ENCODE results near the gene KLHL26.

Gene KLHL26

DNA sequence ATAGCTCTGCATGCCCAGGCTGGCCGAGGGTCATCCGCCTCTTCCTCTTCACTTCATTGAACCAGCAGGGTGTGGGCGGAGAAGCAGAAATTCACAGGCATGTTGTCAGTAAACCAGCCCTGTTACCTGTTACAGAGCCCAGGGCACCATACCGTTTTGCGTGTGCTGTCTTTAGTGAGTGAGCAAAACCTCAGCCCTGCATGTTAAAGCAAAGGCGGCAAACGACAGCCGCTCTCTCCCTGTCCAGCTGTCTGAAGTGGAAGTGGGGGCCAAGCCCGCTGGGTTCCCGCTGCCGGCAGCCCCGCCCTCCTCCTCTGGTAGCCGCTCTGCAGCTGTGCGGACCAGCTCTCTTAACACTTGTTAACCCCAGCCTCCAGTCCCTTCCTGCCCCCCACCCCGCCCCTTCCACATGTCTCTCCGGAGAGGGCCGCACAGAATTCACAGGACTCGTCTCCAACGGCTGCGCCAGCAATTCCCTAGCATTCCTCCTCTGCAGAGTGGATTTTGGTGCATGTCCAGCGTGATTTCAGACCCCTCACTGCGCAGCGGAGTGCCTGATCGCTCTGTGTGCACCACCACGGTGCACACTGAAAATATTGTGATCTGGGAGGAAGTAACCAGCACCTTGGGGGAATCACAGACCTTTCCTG is 12.7 kb downstream of the KLHL26 start:
- DNase-seq, result no peak

DNA sequence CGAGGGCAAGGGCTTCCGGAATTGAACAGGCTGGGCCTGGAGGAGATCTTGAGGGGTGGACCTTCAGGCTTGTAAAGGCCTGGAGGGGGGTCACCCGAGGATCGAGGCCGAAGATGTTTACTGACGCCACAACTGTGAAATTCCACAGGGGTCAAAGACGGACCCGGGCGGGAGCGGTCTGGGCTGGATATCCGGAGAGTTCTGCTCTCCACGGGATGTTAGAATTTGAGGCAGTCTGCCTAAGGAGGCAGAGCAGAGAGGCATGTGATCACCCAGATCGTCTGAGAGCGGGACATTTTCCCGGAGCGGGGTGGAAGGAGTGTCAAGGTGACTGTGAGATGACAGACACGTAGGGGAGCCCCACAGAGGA is 13.2 kb downstream of the KLHL26 start:
- DNase-seq, result no peak

DNA sequence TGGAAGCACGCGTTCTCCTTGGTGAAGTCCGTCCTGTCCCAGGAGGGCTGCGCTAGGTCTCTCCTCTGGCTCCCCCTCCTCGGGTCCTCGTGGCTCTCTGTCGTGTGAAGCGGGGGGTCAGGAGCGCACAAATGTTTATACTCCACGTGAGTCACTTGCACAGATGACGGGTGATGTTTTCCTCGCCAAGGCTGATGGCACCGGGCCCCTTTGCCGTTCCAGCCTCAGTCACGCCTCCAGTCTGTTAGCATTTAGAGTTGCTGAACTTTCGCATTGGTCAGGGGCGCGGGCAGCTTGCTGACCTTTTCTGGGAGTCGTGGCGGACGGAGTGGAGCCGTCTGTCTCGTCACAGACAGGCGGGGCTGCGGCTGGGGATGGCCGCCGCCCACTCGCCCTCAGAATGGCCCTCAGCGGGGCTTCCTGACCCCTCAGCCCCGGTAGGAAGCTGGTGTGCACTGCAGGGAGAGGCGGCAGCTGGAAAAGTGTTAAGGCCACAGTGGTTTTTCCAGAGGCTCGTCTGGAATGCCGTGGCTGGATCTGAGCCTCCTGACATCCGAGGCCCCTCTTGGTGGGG is 13.7 kb downstream of the KLHL26 start:
- no peak for DNase-seq

DNA sequence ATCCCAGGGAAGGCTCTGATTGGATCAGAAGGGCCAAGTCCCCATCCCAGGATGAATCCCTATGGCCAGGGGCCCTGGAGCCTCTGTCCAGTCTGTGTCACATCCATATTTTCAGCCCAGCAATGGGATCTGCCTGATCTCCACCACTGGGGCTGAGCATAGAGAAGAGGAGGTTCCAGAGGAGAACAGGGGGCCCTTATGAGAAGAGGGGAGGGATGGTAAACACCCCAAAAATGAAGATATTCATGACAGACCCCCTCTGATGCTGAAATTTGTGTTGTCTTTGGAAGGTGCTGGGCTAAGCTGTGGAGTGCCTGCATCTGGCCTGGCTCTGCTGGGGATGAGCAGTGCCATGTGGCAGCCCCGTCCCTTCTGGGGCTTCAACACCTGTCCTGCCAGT is 14.5 kb downstream of the KLHL26 start:
- no peak for DNase-seq

DNA sequence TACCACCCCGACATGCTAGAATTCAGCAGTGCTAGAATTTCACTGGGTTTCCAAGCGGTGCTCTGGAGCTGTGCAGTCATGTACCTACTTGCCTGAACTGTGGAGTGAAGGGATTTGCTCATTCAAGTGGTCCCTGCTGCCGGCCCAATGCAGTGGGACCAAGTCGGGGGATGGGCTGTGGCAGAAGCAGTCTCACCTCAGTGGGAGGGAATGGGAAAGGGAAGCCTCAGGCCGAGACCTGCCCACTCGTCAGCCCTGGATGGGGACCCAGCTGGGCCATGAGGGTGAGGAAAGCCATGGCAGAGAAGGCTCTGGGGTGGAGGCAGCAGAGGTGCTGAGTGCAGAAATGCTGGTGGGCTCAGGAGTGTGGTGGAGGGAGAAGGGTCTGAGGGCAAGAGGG is 14.9 kb downstream of the KLHL26 start:
- DNase-seq, result no peak

DNA sequence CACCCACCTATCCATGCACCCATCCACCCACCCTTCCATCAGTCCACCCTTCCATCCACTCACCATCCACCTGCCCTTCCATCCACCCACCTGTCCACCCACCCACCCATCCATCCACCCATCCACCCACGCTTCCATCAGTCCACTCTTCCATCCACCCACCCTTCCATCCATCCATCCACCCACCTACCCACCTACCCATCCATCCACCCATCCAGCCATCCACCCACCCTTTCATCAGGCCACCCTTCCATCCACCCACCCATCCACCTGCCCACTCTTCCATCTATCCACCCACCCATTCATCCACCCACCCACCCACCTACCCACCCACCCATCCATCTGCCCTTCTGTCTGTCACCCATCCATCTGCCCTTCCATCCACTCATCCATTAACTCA is 17.0 kb downstream of the KLHL26 start:
- DNase-seq, result no peak

DNA sequence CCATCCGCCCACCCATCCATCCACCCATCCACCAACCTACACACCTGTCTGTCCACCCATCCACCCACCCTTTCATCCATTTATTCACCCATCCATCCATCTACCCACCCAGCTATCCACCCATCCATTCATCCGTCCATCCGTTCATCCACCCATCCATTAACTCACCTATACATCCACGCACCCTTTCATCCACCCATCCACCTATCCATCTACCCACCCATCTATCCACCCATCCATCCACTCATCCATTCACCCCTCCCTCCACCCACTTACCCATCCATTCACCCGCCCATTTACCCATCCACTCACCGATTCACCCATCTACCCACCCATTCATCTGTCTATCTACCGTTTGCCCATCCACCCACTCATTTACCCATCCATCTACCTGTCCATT is 17.6 kb downstream of the KLHL26 start:
- no peak for DNase-seq

DNA sequence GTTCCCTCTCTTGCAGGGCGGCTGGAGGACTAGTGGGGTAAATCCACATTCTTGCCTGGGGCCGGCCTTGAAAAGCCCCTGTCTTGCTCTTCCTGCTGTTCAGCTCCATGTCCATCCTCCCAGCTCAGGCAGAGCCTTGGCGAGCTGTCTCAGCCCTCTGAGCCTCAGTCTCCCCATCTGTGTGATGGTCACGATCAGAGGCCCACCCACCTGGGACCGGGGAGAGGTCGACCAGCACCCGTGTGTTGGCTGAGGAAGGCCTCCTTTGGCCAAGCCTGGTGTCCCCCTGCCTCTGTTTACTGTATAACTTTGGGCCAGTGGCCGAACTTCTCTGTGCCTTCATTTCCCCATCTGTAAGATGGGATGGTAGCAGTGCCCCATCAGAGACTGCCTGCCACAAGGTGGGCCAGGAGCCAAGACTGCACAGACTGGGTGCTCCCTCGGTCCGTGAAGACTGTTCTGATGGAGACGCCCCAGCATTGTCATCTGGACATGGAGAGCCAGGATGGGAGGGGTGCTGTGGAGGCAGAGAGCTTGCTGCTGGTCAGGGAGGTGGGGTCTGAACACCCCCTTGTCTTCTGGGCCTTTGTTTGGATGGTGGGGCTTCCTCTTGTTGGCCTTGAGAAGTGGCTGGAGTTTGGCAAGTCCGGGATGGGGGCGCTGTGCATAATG is 18.5 kb downstream of the KLHL26 start:
- no peak for DNase-seq

DNA sequence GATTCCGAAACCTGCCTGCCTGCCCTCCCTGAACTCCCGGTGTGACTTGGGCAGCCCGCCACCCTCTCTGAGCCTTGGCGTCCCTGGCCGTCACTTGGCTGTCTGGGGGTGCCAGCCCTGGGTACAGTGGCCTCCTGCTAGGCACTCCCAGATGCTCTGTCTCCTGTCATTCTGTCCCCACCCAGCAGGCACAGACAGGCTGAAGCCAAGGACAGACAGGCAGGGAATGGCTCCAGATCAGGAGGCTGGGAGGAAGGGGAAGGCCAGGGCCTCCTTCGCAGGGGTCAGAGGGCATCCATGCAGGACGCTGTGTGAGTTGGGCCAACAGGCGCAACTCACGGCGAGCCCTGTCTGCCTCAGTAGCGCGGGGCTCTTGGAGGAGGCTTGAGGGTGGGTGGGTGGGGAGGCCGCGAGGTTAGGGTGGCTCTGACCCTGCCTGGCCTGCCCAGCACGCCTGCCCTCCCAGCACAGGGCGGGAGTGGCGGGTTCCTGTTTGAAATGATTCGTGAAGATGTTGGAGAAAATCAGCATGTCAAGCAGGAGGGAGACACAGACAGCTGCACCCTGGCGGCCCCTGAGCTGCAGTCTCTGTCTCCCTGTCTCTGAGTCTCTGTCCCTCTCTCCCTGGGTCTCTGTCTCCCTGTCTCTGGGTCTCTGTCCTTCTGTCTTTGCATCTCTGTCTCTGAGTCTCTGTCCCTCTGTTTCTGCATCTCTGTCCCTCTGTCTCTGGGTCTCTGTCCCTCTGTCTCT is 19.7 kb downstream of the KLHL26 start:
- no peak for DNase-seq

DNA sequence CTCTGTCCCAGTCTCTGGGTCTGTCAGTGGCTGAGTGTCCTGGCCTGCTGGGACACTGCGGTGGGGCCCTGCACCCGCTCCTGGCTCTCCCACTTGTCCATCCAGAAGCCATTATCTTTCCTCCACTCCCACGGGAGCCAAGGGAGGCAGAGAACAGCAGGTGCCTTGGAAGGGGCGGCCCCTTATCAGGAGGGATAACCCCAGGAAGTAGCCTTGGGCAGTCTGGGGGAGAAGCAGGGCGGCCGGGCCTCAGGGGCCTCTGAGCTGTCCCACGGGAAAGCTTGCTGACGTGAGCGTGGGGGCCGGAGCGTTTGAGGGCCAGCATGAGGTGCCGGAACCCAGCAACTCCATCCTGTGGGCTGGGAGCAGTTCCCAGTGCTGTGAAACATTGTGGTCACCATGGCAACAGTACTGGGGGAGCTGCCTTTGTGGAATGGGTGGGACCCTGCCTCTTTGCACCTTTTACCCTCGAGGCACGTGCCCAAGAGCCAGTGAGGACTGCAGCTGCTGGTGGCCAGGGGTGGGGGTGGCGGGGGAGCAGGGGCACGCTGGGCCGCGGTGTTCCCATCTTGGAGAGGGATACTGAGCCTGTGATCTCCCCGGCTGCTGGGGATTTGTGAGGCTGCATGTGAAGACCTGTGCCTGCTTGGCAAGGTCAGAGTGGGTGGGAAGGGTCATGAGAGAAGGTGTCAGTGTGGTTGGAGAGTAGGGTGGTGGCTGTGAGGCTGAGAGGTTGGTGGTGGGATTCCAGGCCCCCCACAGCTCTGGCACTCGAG is 20.9 kb downstream of the KLHL26 start:
- DNase-seq, result peak; percentile 20

DNA sequence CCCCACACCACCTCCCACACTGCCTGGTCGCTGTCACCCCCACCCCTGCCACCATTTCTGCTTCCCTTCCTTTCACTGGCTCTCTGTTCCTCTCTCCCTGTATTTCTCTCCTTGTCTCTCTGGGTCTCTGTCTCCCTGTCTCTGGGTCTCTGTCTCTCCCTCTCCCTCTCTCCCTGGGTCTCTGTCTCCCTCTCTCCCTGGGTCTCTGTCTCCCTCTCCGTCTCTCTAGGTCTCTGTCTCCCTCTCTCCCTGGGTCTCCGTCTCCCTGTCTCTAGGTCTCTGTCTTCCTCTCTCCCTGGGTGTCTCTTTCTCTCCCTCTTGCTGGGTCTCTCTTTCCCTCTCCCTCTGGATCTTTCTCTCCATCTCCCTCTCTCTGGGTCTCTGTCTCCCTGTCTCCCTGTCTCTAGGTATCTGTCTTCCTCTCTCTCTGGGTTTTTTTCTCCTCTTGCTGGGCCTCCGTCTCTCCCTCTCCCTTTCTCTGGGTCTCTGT is 21.6 kb downstream of the KLHL26 start:
- DNase-seq, result no peak

DNA sequence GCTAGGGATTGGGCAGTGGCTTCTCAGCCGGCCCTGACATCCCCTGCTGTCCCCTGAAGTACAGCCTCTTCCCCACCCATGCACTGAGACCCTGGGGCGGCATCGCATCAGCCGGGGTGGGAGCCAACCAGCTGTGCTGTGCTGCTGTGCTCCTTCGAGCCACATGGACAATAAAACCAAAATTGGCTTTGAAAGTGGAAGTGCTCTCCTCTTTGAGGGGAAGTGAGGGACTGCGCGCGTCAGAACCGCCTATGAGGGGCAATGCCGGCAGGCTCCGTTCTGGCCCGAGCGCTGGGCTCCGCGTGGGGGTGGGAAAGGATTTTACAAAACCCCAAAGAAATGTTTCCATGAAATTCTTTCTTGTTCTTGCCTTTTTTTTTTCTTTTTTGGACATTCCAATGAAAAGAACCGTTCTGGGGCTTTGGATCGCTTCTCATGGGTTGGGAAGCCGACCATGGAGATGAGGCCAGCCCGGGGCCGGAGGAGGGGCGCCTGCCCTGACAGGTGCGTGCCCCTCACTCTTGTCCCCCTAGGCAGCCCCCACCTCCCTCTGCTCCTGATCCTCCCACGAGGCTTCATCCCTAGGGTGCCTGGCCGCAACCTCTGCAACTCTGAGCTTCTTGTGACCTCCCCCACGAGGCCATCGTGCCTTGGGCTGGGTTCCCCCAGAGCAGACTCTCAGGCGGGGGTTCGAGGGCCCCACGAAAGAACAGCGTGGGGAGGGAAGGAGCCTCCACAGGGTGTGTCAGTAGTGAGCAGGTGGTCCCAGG is 22.6 kb downstream of the KLHL26 start:
- no peak for DNase-seq

DNA sequence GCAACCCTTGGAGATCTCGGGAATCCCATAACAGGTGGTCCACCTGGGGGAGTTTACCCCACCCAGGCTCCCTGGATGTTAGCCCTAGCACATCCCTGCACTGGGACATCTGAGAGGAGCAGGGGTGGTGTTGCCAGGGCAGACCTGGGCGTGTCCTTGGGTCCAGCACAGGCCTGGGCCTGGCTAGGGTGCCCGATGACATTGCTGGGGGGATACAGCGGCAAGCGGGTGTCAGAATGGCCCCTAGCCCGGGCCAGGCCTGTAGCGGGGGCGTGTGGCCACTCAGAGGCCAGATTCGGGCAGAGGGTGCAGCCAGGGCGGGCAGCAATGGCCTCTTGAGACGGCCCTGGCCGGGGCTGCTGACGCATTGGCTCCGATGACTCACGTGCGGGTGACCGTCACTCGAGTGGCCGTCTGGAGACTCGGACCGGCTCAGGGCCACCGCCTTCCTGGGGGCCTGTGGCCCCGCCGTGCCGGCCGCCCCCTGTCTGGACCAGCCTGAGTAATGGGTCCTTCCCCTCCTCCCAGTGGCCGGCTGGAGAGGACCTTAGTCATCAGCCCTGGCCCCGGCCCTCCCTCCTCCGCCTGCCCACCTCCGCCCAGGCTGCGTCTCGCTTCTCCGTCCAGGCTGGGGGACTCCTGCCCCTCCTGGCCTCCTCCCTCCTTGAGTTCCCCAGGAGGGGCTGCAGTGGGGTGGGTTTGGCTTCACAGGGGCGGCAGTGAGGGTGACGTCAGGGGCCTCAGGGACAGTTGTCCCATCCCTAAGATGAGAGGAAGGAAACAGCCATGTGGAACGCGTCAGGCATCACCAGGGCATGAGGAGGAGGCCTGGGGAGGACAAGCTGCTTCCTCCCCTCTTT is 23.5 kb downstream of the KLHL26 start:
- no peak for DNase-seq

DNA sequence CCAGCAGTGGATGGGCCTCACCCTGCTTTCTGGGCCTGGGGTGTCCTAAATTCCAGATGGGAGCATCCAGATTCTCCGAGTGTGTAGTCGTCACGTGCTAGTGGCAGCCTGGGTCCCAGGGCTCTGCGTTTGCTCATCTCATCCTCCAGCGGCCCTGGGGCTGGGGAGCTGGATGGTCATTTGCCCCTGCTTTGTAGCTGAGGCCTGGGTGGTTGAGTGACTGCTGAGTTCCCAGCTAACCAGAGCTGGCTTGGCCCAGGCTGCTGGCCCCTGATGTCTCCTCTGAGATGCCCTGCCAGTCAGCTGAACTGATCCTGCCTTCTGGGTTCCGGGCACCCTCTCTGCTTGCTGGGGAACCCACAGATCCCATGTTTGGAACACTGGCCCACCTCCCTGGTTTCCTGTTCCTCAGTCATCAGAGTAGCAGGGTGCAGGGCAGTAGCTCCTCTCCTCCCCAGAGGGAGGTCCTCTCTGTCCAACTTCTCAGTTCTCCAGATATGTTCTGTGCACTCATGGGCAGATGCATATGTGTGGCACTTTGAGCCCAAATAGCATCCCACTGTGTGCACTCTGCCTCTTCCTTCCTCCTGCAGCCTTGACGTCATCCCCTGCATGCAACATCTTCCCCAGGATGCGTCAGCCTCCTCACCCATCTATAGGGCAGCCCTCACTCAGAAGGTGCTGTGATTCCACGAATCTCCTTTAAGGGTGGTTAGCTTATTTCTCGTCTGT is 24.3 kb downstream of the KLHL26 start:
- DNase-seq, result no peak

DNA sequence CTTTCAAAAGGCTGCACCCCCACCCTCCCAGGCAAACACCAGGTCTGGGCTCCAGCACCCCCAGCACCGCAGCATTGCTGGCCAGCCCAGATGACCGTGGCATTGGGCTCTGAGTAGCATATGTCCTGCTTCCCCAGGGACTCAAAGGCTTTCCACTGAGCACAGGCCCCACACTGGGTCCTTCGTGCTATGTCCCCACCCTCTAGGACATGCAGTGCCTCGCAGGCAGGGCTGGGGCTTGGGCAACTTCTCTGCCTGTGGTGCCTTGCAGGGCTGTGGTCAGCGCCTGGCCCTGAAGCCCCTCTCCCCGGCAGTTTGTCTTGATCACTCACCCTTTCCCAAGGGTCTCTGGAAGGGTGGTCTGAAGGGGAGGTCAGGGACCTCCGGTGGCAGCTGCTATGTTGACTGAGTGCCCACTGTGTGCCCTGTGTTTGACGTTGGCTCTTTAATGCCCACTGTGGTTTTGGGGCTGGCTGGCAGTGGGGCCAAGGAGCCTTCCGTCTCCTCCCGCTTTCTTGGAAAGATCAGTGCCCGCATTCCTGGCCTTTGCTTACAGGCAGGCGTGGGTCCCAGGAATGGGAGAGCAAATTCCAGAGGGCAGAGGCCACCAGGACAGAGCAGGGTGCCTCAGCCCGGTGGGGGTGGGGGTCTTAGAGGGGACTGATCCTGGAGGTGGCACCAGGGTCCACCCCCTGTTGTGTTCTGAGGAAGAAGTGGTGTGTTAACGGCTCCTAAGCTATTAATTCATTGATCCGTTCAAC is 26.3 kb downstream of the KLHL26 start:
- no peak for DNase-seq

DNA sequence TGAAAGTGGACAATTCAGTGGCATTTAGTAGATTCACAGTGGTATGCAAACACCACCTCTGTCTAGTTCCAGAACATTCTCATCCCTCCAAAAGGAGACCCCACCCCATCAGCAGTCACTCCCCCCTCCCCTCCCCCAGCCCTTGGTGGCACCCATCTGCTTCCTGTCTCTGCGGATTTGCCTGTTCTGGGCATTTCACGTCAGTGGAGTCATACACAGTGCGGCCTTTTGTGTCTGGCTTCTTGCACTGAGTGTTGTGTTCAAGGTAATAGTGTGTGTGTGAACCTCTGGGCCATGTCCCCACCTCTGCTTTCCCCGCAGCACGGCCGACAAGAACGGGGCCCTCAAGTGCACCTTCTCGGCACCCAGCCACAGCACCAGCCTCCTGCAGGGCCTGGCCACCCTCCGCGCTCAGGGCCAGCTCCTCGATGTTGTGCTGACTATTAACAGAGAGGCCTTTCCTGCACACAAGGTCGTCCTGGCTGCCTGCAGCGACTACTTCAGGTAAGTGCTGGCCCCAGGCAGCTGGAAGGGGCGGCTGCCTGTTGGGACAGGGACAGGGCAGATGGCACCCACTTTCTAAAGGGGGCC is 27.2 kb downstream of the KLHL26 start:
- no peak for DNase-seq

DNA sequence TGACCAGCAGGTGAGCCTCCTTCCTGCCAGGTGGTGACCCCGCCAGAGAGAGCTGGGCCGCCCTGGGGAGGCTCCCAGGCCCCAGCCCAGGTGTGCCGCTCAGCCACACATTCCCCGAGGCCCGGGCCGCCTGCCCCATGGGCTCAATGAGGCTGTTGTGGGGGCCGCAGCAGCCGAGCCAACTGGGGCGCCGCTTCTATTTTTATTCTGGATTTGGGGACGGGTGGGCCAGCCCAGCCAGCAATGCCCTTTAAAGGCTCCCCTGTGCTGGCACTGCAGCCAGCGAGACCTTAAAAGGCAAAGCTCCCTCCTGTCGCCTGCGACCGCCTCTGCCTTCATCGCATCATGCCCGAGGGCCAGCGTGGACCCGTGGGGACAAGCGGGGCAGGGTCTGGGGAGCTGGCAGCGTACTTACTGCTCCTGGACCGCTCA is 29.0 kb downstream of the KLHL26 start:
- DNase-seq, result no peak

DNA sequence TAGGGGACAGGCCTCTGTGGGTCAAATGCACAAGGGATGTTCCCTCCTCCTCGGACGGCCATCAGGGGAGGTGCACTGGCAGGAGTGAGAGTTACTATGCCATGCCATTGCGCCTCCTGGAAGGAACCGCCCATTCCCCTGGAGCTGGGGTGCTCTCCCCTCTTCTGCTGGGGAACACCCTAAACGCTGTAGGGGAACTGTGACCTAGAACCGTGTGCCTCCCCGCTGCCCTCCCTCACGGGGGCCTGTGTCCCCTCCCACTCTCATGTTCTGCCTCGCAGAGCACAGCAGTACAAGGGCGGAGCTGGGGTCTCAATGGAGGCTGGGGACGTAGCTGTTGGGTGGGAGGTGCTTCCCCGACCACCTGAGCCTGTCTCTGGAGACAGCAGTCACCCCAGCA is 29.5 kb downstream of the KLHL26 start:
- DNase-seq, result no peak

DNA sequence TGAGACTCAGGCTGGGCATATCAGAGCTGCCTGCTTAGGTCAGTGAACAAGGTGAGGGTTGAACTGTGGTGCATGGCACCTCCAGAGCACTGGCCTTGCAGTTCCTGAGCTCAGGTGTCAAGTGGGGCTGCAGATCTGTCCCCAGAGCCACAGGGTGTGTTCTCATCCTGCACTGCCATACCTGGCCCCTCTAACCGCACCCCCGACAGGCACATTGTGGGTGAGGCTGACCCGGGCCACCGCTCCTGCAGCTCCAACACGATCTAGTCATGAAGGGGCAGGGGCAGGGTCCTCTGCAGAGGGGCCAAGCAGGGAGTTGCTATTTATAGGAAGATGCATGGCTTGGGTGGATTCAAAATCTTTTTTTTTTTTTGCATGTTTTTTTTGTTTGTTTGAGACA is 30.0 kb downstream of the KLHL26 start:
- no peak for DNase-seq

Measured in NCI-H1092 treated with DMSO at 0.1 percent for 48 hours (cell line).